Upper lobe of right lung (tissue), 1 donor: Measurements from ENCODE around the gene HOPX. TPM values are rescaled to one million over a fixed set of nuclear protein-coding genes. Genes with fewer than 3 reads are reported as not detected.

Source experiments
- ATAC-seq: fragments of 200-7000 bp; cut with Tn5 transposase; one replicate; pipeline ENCODE4 v1.9.1; 2020; ENCODE audit warnings: mild to moderate bottlenecking, moderate library complexity
- DNase-seq: peaks from one replicate; pipeline ENCODE4 v3.0.0-alpha.2; 2020
- H3K27ac ChIP-seq: fragments of 200-600 bp; one replicate; pipeline ENCODE4 v1.8.0; 2022
- H3K27me3 ChIP-seq: fragments of 200-600 bp; one replicate; pipeline ENCODE4 v1.8.0; 2022; ENCODE audit warnings: mild to moderate bottlenecking
- H3K36me3 ChIP-seq: fragments of 200-600 bp; one replicate; pipeline ENCODE4 v1.8.0; 2022
- H3K4me1 ChIP-seq: fragments of 200-600 bp; one replicate; pipeline ENCODE4 v1.8.0; 2022
- H3K4me3 ChIP-seq: fragments of 200-600 bp; one replicate; pipeline ENCODE4 v1.8.0; 2022; ENCODE audit warnings: mild to moderate bottlenecking
- H3K9me3 ChIP-seq: fragments of 200-600 bp; one replicate; pipeline ENCODE4 v1.8.0; 2022
- CTCF ChIP-seq: fragments of 200-600 bp; IDR thresholded peaks from one replicate; pipeline ENCODE4 v1.8.0; 2022; ENCODE audit warnings: antibody characterized with exemption
- intact Hi-C: fragments of 100-400 bp; cut with DNase I; formaldehyde crosslinking; loops from one replicate; pipeline ENCODE4 v1.11.0; 2022
- total RNA-seq: library from RNA; stranded (reverse); fragmentation: NEBNext Ultra II Directional; extraction: Animal tissue kit (Norgen Biotek cat#: 25700); gene quantifications from one replicate; pipeline ENCODE4 v1.2.1, GENCODE V29; 2021
- donor health status: DM: no; HTN: yes; CAD: no; lungs with severe emphysema.

Gene HOPX
- total RNA-seq, 1 donor from 2014 or later: 520 TPM

DNA sequence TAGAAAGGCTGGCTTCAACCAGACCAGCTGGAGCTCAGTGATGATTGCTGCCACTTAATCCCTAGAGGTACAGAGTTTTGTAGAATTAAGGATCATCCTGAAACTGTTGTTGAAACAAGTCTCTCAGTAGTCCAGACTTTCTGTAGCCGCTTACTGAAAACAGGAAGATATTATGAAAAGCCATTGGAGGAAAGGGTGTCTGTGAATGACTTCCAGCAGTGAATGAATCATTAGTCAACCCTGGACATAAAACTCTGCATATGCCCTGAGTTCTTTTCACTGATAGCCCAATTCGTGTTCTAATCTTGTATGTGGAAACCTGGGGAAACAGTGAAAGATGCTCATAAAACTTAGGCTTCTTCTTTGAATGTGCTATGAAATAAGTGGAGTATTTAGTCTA is 14.8 kb downstream of the HOPX start:
- DNase-seq (no peak), ATAC-seq (no peak)
- Histone ChIP-seq H3K27me3 (no peaks in the 10 kb centered on the region), H3K27ac (no peak overlapping the region), H3K4me1 (no peaks in the 10 kb centered on the region), H3K4me3 (no peak overlapping the region), H3K36me3 (no peaks in the 10 kb centered on the region), H3K9me3 (no peaks in the 10 kb centered on the region)
- no peak for TF ChIP-seq CTCF
- intact Hi-C loops: no loop called here

DNA sequence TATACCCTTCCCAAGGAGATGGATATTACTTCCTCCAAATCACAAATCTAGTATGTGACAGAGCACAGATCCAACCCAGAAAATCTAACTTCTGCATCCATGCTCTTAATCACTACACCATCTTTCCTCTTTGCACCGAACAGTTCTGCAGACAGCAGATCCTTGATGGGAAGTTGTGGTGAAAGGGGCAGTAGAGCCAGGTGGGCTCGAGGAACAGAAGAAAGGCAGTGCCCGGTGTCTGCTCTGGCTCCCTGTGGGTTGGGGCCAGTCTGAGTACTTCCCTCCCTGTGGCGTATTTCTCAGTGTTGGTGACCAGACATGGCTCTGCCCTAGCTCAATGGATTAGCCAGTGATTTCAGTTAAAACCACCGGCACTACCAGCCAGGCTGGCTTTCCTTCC is 15.3 kb downstream of the HOPX start:
- Histone ChIP-seq H3K9me3 (no peaks in the 10 kb centered on the region), H3K4me1 (no peaks in the 10 kb centered on the region), H3K4me3 (no peak overlapping the region), H3K27ac (no peak overlapping the region), H3K27me3 (no peaks in the 10 kb centered on the region), H3K36me3 (no peaks in the 10 kb centered on the region)
- ATAC-seq (peak; percentile 29), DNase-seq (no peak)
- no peak for TF ChIP-seq CTCF
- intact Hi-C loops: no loop called here

DNA sequence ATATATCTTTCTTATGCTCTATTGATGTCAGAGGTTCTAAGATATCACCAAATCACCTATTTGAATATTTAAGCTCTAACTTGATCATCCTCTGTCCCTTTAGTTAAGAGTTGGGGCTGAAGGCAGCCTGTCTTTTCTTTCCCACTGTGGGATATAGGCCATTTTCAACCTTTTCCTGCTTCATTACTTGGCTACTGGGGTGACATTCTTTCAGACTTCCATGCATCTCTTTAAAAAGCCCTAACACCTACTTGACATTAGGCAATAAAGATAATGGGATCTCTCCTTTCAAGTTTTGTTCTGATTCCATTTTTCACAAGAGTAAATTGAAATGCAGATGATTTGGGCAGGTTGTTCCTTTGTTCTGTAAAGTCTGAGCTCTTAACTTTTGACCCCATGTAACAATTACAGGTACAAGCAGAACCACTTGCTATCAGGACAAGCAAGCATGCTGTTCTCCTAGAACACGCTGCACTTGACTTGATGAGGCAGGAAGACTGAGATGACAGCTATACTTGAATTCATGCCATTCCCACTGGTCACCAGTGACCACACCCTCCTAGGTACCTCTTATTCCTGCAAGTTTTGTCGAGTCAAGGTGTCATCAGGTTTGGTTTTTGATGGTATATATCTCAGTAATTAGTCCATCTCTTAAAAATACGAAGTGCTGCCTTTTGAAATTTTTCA is 18.2 kb downstream of the HOPX start:
- Histone ChIP-seq H3K27me3 (no peaks in the 10 kb centered on the region), H3K4me1 (no peaks in the 10 kb centered on the region), H3K9me3 (no peaks in the 10 kb centered on the region), H3K36me3 (no peaks in the 10 kb centered on the region), H3K27ac (no peak overlapping the region), H3K4me3 (no peak overlapping the region)
- ATAC-seq: peak; percentile 84
- TF ChIP-seq CTCF: no peak
- intact Hi-C loops: no loop called here
- no peak for DNase-seq

- intact Hi-C loops: no loop called here
- no peak overlapping the region for H3K4me3 ChIP-seq
- DNase-seq (no peak), ATAC-seq (no peak)
- no peaks in the 10 kb centered on the region for H3K9me3 ChIP-seq
- peaks cover 14% of the 10 kb centered on the region for H3K4me1 ChIP-seq
- TF ChIP-seq CTCF: no peak
- H3K36me3 ChIP-seq: no peaks in the 10 kb centered on the region
- H3K27me3 ChIP-seq: peaks cover 26% of the 10 kb centered on the region
- H3K27ac ChIP-seq: no peak overlapping the region
These were observed 21.1 kb downstream of the HOPX start for GRCh38 chr4:56659946-56660345.

- no peak for ATAC-seq
- Histone ChIP-seq H3K4me1 (peaks cover 28% of the 10 kb centered on the region), H3K36me3 (no peaks in the 10 kb centered on the region), H3K4me3 (no peak overlapping the region), H3K27ac (no peak overlapping the region), H3K9me3 (no peaks in the 10 kb centered on the region), H3K27me3 (peaks cover 26% of the 10 kb centered on the region)
- no peak for TF ChIP-seq CTCF
- intact Hi-C loops: no loop called here
- DNase-seq: no peak
These were observed 22.6 kb downstream of the HOPX start for GRCh38 chr4:56658528-56658927.

DNA sequence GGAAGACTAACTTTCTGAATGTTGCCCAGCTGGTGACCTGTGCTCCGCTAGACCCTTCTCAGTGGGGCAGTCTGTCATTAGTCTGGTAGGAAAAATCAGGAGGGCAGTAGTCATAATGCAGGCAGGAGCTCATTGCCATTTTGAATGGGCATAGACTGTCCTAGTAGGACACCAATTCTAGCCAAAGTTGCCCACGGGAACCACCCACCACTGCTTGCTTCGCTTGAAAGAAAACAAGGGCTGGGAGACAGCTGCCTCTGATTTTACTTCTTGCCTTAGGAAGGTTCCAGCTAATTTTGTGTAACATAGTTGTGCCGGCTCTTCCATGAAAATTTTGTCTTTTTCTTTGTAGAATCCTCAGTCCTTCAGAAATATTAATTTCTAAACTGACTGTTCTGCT is 23.3 kb downstream of the HOPX start:
- peaks cover 26% of the 10 kb centered on the region for H3K27me3 ChIP-seq
- intact Hi-C loops: no loop called here
- peaks cover 7% of the 10 kb centered on the region for H3K36me3 ChIP-seq
- no peak overlapping the region for H3K4me3 ChIP-seq
- no peak overlapping the region for H3K27ac ChIP-seq
- no peak for TF ChIP-seq CTCF
- H3K4me1 ChIP-seq: peaks cover 29% of the 10 kb centered on the region
- H3K9me3 ChIP-seq: no peaks in the 10 kb centered on the region
- ATAC-seq (no peak), DNase-seq (no peak)
